Erythroblast (primary cell): ENCODE data around the gene ZNF385A.

ENCODE experiments used
- GATA1 ChIP-seq: IDR thresholded peaks from 2 replicates; pipeline ENCODE4 v1.6.1; 2011; ENCODE audit warnings: low read depth, mild to moderate bottlenecking, control low read depth, low read length, moderate library complexity
- POLR2A ChIP-seq: IDR thresholded peaks from 2 replicates; pipeline ENCODE4 v1.6.1; 2011; ENCODE audit warnings: mild to moderate bottlenecking, low read length

- TF ChIP-seq POLR2A (no peak), GATA1 (no peak)
These were observed 30.8 kb upstream of the ZNF385A start for GRCh38 chr12:54415221-54415929.
